ENCODE measurements around the gene SSR4. TPM values are rescaled to one million over a fixed set of nuclear protein-coding genes. Genes with fewer than 3 reads are reported as not detected.

SSR4 gene
- total and polyA plus RNA-seq, 5 experiments from 2014 or later = 120 to 522 (median 389) TPM

GRCh38 chrX:153820601-153821000 is 26.1 kb downstream of the SSR4 start:
- peak overlapping the region in 7 of 10 donors; percentile 12 to 52 (median 32) for H3K4me3 Mint-ChIP-seq
- POLR2A ChIA-PET = no interaction called here

GRCh38 chrX:153821066-153821465 is 26.6 kb downstream of the SSR4 start:
- DNase-seq = no peak
- no peaks in the 10 kb centered on the region for H3K27me3 Mint-ChIP-seq

More at GRCh38 chrX:153820601-153821000, 26.1 kb downstream of the SSR4 start:
- ATAC-seq = no peak
- Mint-ChIP-seq H3K27me3 (no peaks in the 10 kb centered on the region), H3K9me3 (no peaks in the 10 kb centered on the region), H3K36me3 (no peaks in the 10 kb centered on the region), H3K27ac (peak overlapping the region in 1 of 10 donors; percentile 66), H3K4me1 (peaks cover 13 to 51% (median 40%) of the 10 kb centered on the region in 4 donors)
- no peak for DNase-seq

GRCh38 chrX:153824348-153824747 is 29.9 kb downstream of the SSR4 start:
- Mint-ChIP-seq H3K27ac (no peak overlapping the region), H3K4me1 (peaks cover 12 to 52% (median 40%) of the 10 kb centered on the region in 4 donors), H3K4me3 (no peak overlapping the region), H3K9me3 (no peaks in the 10 kb centered on the region), H3K36me3 (no peaks in the 10 kb centered on the region), H3K27me3 (peaks cover 0 to 8% (median 0%) of the 10 kb centered on the region in 5 donors)
- POLR2A ChIA-PET = no interaction called here
- DNase-seq (no peak), ATAC-seq (no peak)

More at GRCh38 chrX:153821066-153821465, 26.6 kb downstream of the SSR4 start:
- Mint-ChIP-seq H3K9me3 (no peaks in the 10 kb centered on the region), H3K4me3 (peak overlapping the region in 6 of 10 donors; percentile 15 to 52 (median 35)), H3K4me1 (peaks cover 14 to 51% (median 41%) of the 10 kb centered on the region in 4 donors), H3K27ac (peak overlapping the region in 2 of 10 donors; percentile 32 to 80), H3K36me3 (no peaks in the 10 kb centered on the region)
- no peak for ATAC-seq
- POLR2A ChIA-PET = no interaction called here

- ATAC-seq (no peak), DNase-seq (no peak)
- H3K4me3 Mint-ChIP-seq = no peak overlapping the region
- peak overlapping the region in 1 of 10 donors; percentile 43 for H3K27ac Mint-ChIP-seq
- H3K9me3 Mint-ChIP-seq = no peaks in the 10 kb centered on the region
- POLR2A ChIA-PET = interaction anchor here (0.9 kb wide), 1 partner anchor 33 kb away, joined by 3 read pairs; no protein-coding TSS in a partner anchor
- H3K36me3 Mint-ChIP-seq = no peaks in the 10 kb centered on the region
- peaks cover 12 to 49% (median 36%) of the 10 kb centered on the region in 4 donors for H3K4me1 Mint-ChIP-seq
- H3K27me3 Mint-ChIP-seq = peaks cover 0 to 8% (median 0%) of the 10 kb centered on the region in 5 donors
Measured at GRCh38 chrX:153825042-153825441, 30.6 kb downstream of the SSR4 start.

- peak overlapping the region in 3 of 10 donors; percentile 1 to 11 (median 5) for H3K27ac Mint-ChIP-seq
- no peak for ATAC-seq
- H3K27me3 Mint-ChIP-seq = peaks cover 0 to 8% (median 0%) of the 10 kb centered on the region in 5 donors
- peak overlapping the region in 1 of 10 donors; percentile 12 for H3K4me3 Mint-ChIP-seq
- H3K9me3 Mint-ChIP-seq = no peaks in the 10 kb centered on the region
- POLR2A ChIA-PET = no interaction called here
- DNase-seq = no peak
- H3K4me1 Mint-ChIP-seq = peaks cover 11 to 35% (median 26%) of the 10 kb centered on the region in 4 donors
- H3K36me3 Mint-ChIP-seq = no peaks in the 10 kb centered on the region
Measured at GRCh38 chrX:153827016-153827415, 32.5 kb downstream of the SSR4 start.

- Mint-ChIP-seq H3K4me3 (peak overlapping the region in 6 of 10 donors; percentile 7 to 57 (median 36)), H3K27ac (peak overlapping the region in 3 of 10 donors; percentile 8 to 70 (median 53)), H3K36me3 (no peaks in the 10 kb centered on the region), H3K27me3 (peaks cover 0 to 11% (median 0%) of the 10 kb centered on the region in 5 donors), H3K9me3 (no peaks in the 10 kb centered on the region), H3K4me1 (peaks cover 4 to 27% (median 18%) of the 10 kb centered on the region in 4 donors)
- DNase-seq = no peak
- POLR2A ChIA-PET = no interaction called here
- no peak for ATAC-seq
Measured at GRCh38 chrX:153827903-153828302, 33.4 kb downstream of the SSR4 start.

GRCh38 chrX:153828308-153828707 is 33.8 kb downstream of the SSR4 start:
- Mint-ChIP-seq H3K4me1 (peaks cover 4 to 27% (median 18%) of the 10 kb centered on the region in 4 donors), H3K27me3 (peaks cover 0 to 11% (median 0%) of the 10 kb centered on the region in 5 donors), H3K27ac (peak overlapping the region in 2 of 10 donors; percentile 40 to 53), H3K36me3 (no peaks in the 10 kb centered on the region), H3K9me3 (no peaks in the 10 kb centered on the region), H3K4me3 (peak overlapping the region in 2 of 10 donors; percentile 4 to 18)
- DNase-seq (no peak), ATAC-seq (no peak)
- POLR2A ChIA-PET = no interaction called here

GRCh38 chrX:153828723-153829548 is 34.5 kb downstream of the SSR4 start:
- Mint-ChIP-seq H3K27me3 (peaks cover 0 to 11% (median 0%) of the 10 kb centered on the region in 5 donors), H3K27ac (peak overlapping the region in 3 of 10 donors; percentile 21 to 72 (median 66)), H3K4me1 (peaks cover 4 to 27% (median 15%) of the 10 kb centered on the region in 4 donors), H3K9me3 (no peaks in the 10 kb centered on the region), H3K4me3 (peak overlapping the region; percentile 56 to 81 (median 68)), H3K36me3 (no peaks in the 10 kb centered on the region)
- POLR2A ChIA-PET = no interaction called here
- DNase-seq (peak in 1 of 10 donors; percentile 20), ATAC-seq (peak; percentile 36 to 50)

GRCh38 chrX:153829549-153829798 is 35.0 kb downstream of the SSR4 start:
- DNase-seq (no peak), ATAC-seq (peak in 1 of 2 donors; percentile 36)
- Mint-ChIP-seq H3K4me3 (peak overlapping the region; percentile 56 to 81 (median 68)), H3K36me3 (no peaks in the 10 kb centered on the region), H3K4me1 (peaks cover 4 to 27% (median 14%) of the 10 kb centered on the region in 4 donors), H3K9me3 (no peaks in the 10 kb centered on the region), H3K27ac (peak overlapping the region in 1 of 10 donors; percentile 72), H3K27me3 (peaks cover 0 to 11% (median 0%) of the 10 kb centered on the region in 5 donors)
- POLR2A ChIA-PET = no interaction called here

GRCh38 chrX:153829799-153830639 is 35.6 kb downstream of the SSR4 start, which contains the start of gene PDZD4:
PDZD4 (minus strand) TSS chrX:153830544; CDS start chrX:153830298, 246 bp downstream.
- ATAC-seq (peak; percentile 55 to 76), DNase-seq (peak in 1 of 10 donors; percentile 18)
- Mint-ChIP-seq H3K4me1 (peaks cover 4 to 27% (median 14%) of the 10 kb centered on the region in 4 donors), H3K36me3 (no peaks in the 10 kb centered on the region), H3K27ac (peak within 1 kb of the TSS in 1 of 10 donors; percentile 72), H3K4me3 (peak within 1 kb of the TSS; percentile 56 to 81 (median 68)), H3K9me3 (no peaks in the 10 kb centered on the region), H3K27me3 (peaks cover 0 to 11% (median 0%) of the 10 kb centered on the region in 5 donors)
- POLR2A ChIA-PET = no interaction called here

GRCh38 chrX:153830640-153831428 is 36.4 kb downstream of the SSR4 start:
- H3K4me3 Mint-ChIP-seq = peak overlapping the region in 7 of 10 donors; percentile 26 to 74 (median 48)
- peak in 1 of 2 donors; percentile 33 for ATAC-seq
- H3K27me3 Mint-ChIP-seq = peaks cover 0 to 11% (median 0%) of the 10 kb centered on the region in 5 donors

More at GRCh38 chrX:153830640-153831428, 36.4 kb downstream of the SSR4 start:
- Mint-ChIP-seq H3K9me3 (no peaks in the 10 kb centered on the region), H3K4me1 (peaks cover 3 to 19% (median 13%) of the 10 kb centered on the region in 4 donors), H3K36me3 (no peaks in the 10 kb centered on the region), H3K27ac (no peak overlapping the region)
- POLR2A ChIA-PET = no interaction called here
- DNase-seq = no peak

Data from naive thymus-derived CD8-positive, alpha-beta T cell (primary cell).